22Rv1 (cell line): ENCODE results near the gene ACVRL1.

ENCODE experiments used
- H3K27ac ChIP-seq: fragments of 450-650 bp; 2 replicates; pipeline ENCODE4 v1.5.1; 2017
- CTCF ChIP-seq: fragments of 450-650 bp; IDR thresholded peaks from 2 replicates; pipeline ENCODE4 v1.5.1; 2017; ENCODE audit warnings: mild to moderate bottlenecking
- ZFX ChIP-seq: fragments of 450-650 bp; IDR thresholded peaks from 2 replicates; pipeline ENCODE4 v1.6.1; 2017; ENCODE audit warnings: antibody characterized with exemption, borderline replicate concordance

Gene ACVRL1

GRCh38 chr12:51907083-51907855, at the start of gene ACVRL1:
Gene ACVRL1, plus strand, starts transcription at chr12:51907504. Its CDS starts 4,971 bp downstream, at chr12:51912475.
- TF ChIP-seq CTCF (no peak), ZFX (no peak)

GRCh38 chr12:51860986-51861385, 46.3 kb upstream of the ACVRL1 start:
- no peak for TF ChIP-seq CTCF
- TF ChIP-seq ZFX: no peak
- no peak overlapping the region for H3K27ac ChIP-seq

More at GRCh38 chr12:51907083-51907855, at the start of gene ACVRL1:
- no peak within 1 kb of the TSS for H3K27ac ChIP-seq

- no peak overlapping the region for H3K27ac ChIP-seq
- TF ChIP-seq CTCF (no peak), ZFX (no peak)
Measured at GRCh38 chr12:51862947-51863346, 44.4 kb upstream of the ACVRL1 start.

- no peak overlapping the region for H3K27ac ChIP-seq
- no peak for TF ChIP-seq ZFX
- TF ChIP-seq CTCF: no peak
Measured at GRCh38 chr12:51863363-51863932, 43.9 kb upstream of the ACVRL1 start.

GRCh38 chr12:51863933-51864832, 43.1 kb upstream of the ACVRL1 start:
- no peak overlapping the region for H3K27ac ChIP-seq
- TF ChIP-seq CTCF (no peak), ZFX (no peak)

- TF ChIP-seq CTCF: no peak
- no peak for TF ChIP-seq ZFX
- no peak overlapping the region for H3K27ac ChIP-seq
Measured at GRCh38 chr12:51864833-51865670, 42.3 kb upstream of the ACVRL1 start.
